Head of caudate nucleus (tissue), 42 donors: ENCODE measurements around the gene TYW1B.
"Not testable (repeated sequence)": the region's sequence is repeated elsewhere in the genome, so short reads cannot be mapped to it uniquely, and the experiment has no call there.

Experiments used
- DNase-seq, 42 donors: peaks; one replicate each; pipeline versions ENCODE4 v3.0.0 to v3.0.0-alpha.2; 2020 to 2021; ENCODE audit warnings: mixed read lengths in 7 of 42
- intact Hi-C: fragments of 100-400 bp; cut with DNase I; formaldehyde crosslinking; loops from one replicate; pipeline ENCODE4 v1.15.0; 2022

The TYW1B gene

GRCh38 chr7:72605863-72606431 is 222.1 kb downstream of the TYW1B start:
- intact Hi-C loops: not testable (repeated sequence)

GRCh38 chr7:72604771-72605611 is 223.0 kb downstream of the TYW1B start:
- DNase-seq, intact Hi-C loops: not testable (repeated sequence)

More at GRCh38 chr7:72605863-72606431, 222.1 kb downstream of the TYW1B start:
- DNase-seq: not testable (repeated sequence)

- intact Hi-C loops, DNase-seq: not testable (repeated sequence)
Measured at GRCh38 chr7:72603476-72603875, 224.5 kb downstream of the TYW1B start.

GRCh38 chr7:72603073-72603472 is 224.9 kb downstream of the TYW1B start:
- intact Hi-C loops: no loop called here
- DNase-seq: no peak

- DNase-seq, intact Hi-C loops: not testable (repeated sequence)
Measured at GRCh38 chr7:72601683-72602082, 226.3 kb downstream of the TYW1B start.

GRCh38 chr7:72590023-72590422 is 238.0 kb downstream of the TYW1B start:
- DNase-seq, intact Hi-C loops: not testable (repeated sequence)

- intact Hi-C loops, DNase-seq: not testable (repeated sequence)
Measured at GRCh38 chr7:72587267-72587666, 240.7 kb downstream of the TYW1B start.

GRCh38 chr7:72584576-72584975 is 243.4 kb downstream of the TYW1B start:
- DNase-seq, intact Hi-C loops: not testable (repeated sequence)

- intact Hi-C loops, DNase-seq: not testable (repeated sequence)
Measured at GRCh38 chr7:72583620-72584361, 244.2 kb downstream of the TYW1B start.

GRCh38 chr7:72580142-72580770 is 247.7 kb downstream of the TYW1B start:
- peak in 1 of 42 donors; percentile 7 for DNase-seq
- intact Hi-C loops: not testable (repeated sequence)

- intact Hi-C loops: no loop called here
- no peak for DNase-seq
Measured at GRCh38 chr7:72577107-72577506, 250.9 kb downstream of the TYW1B start.

- DNase-seq: not testable (repeated sequence)
Measured at GRCh38 chr7:72561988-72562387, 266.0 kb downstream of the TYW1B start.

GRCh38 chr7:72559546-72559945 is 268.5 kb downstream of the TYW1B start:
- DNase-seq, intact Hi-C loops: not testable (repeated sequence)

More at GRCh38 chr7:72561988-72562387, 266.0 kb downstream of the TYW1B start:
- intact Hi-C loops: not testable (repeated sequence)

GRCh38 chr7:72556733-72557132 is 271.3 kb downstream of the TYW1B start:
- intact Hi-C loops, DNase-seq: not testable (repeated sequence)

- DNase-seq, intact Hi-C loops: not testable (repeated sequence)
Measured at GRCh38 chr7:72555238-72555637, 272.8 kb downstream of the TYW1B start.

- DNase-seq, intact Hi-C loops: not testable (repeated sequence)
Measured at GRCh38 chr7:72554401-72554800, 273.6 kb downstream of the TYW1B start.

- intact Hi-C loops, DNase-seq: not testable (repeated sequence)
Measured at GRCh38 chr7:72550454-72550853, 277.5 kb downstream of the TYW1B start.

GRCh38 chr7:72546586-72547237 is 281.3 kb downstream of the TYW1B start:
- peak in 5 of 42 donors; percentile 4 to 20 (median 14) for DNase-seq
- intact Hi-C loops: not testable (repeated sequence)
